Endothelial cell of umbilical vein (primary cell): ENCODE data around the gene APBA2. TPM values are rescaled to one million over a fixed set of nuclear protein-coding genes. Genes with fewer than 3 reads are reported as not detected.

Source experiments
- BruUV-seq: library from RNA; stranded (reverse); fragments of 400-500 nt; replicated peaks from 2 replicates; lab custom pipeline; 2021; lab: Mats Ljungman, UMichigan
- CTCF ChIA-PET: fragments of 300-600, 350-600 bp; sonication (Branson Sonifier 250); formaldehyde crosslinking; loops from one replicate; lab custom pipeline; 2021; ENCODE audit warnings: antibody characterized with exemption, inconsistent platforms; lab: Charles Lee
- POLR2A ChIA-PET: fragments of 300-600, 350-600 bp; sonication (Branson Sonifier 250); formaldehyde crosslinking; loops from one replicate; lab custom pipeline; 2021; ENCODE audit warnings: antibody characterized with exemption, inconsistent platforms; lab: Charles Lee
- DNase-seq: peaks from one replicate; pipeline ENCODE4 v3.0.0-alpha.2; 2011; ENCODE audit warnings: low read depth, low spot score
- FAIRE-seq: peaks from 2 replicates; lab custom pipeline; 2011; peaks lifted over from hg19 to GRCh38; lab: Jason Lieb, UNC
- H2AFZ ChIP-seq: 2 replicates; pipeline ENCODE4 v1.6.0; 2012; ENCODE audit warnings: low read depth, low read length, control low read depth, inconsistent platforms
- H3K27ac ChIP-seq: 2 replicates; pipeline ENCODE4 v1.5.1; 2011; ENCODE audit warnings: low read depth, mild to moderate bottlenecking, control low read depth, low read length, moderate library complexity; ENCODE audit not compliant: insufficient read depth
- H3K27me3 ChIP-seq, 2 experiments: 2 replicates each; pipeline versions ENCODE4 v1.6.0 to v1.6.1; 2011; ENCODE audit warnings: low read length in 2 of 2, mixed read lengths in 1 of 2; ENCODE audit not compliant: control insufficient read depth in 2 of 2, insufficient read depth in 2 of 2
- H3K36me3 ChIP-seq, 2 experiments: 2 replicates in 1 of 2; 3 replicates in 1 of 2; pipeline ENCODE4 v1.5.1; 2011; ENCODE audit warnings: low read length in 2 of 2, mild to moderate bottlenecking in 1 of 2, moderate library complexity in 1 of 2; ENCODE audit not compliant: control insufficient read depth in 2 of 2, insufficient read depth in 2 of 2; ENCODE audit errors: extremely low read depth in 1 of 2
- H3K4me1 ChIP-seq: 3 replicates; pipeline ENCODE4 v1.5.1; 2011; ENCODE audit warnings: mild to moderate bottlenecking, low read length; ENCODE audit not compliant: control insufficient read depth, insufficient read depth; ENCODE audit errors: extremely low read depth
- H3K4me2 ChIP-seq: 2 replicates; pipeline ENCODE4 v1.6.1; 2011; ENCODE audit warnings: low read length, control low read depth, mixed read lengths; ENCODE audit not compliant: insufficient read depth
- H3K4me3 ChIP-seq, 3 experiments: fragments of 200-600 bp in 1 of 3; sonication (generic), shearing (Covaris generic) in 1 of 3; replicated peaks in 1 of 3; 2 replicates each; pipeline ENCODE4 v1.5.1; 2011 to 2016; ENCODE audit warnings: control low read depth in 3 of 3, low read length in 3 of 3, mild to moderate bottlenecking in 2 of 3, inconsistent platforms in 1 of 3, low read depth in 1 of 3, moderate library complexity in 1 of 3; ENCODE audit not compliant: insufficient read depth in 1 of 3
- H3K79me2 ChIP-seq: 2 replicates; pipeline ENCODE4 v1.6.0; 2012; ENCODE audit warnings: low read length, inconsistent platforms; ENCODE audit not compliant: control insufficient read depth, insufficient read depth
- H3K9ac ChIP-seq: replicated peaks from 2 replicates; pipeline ENCODE3; 2011; ENCODE audit warnings: low read length, control low read depth; ENCODE audit not compliant: insufficient read depth; ENCODE audit errors: extremely low read depth
- H3K9me1 ChIP-seq: replicated peaks from 3 replicates; pipeline ENCODE4 v1.6.0; 2011; ENCODE audit warnings: mild to moderate bottlenecking, low read length; ENCODE audit not compliant: control insufficient read depth, insufficient read depth; ENCODE audit errors: extremely low read depth
- H3K9me3 ChIP-seq: replicated peaks from 2 replicates; pipeline ENCODE4 v1.5.1; 2012; ENCODE audit warnings: low read length, inconsistent platforms; ENCODE audit not compliant: control insufficient read depth, insufficient read depth
- H4K20me1 ChIP-seq: replicated peaks from 2 replicates; pipeline ENCODE3; 2011; ENCODE audit warnings: mild to moderate bottlenecking, low read length; ENCODE audit not compliant: control insufficient read depth, insufficient read depth; ENCODE audit errors: extremely low read depth
- EZH2 ChIP-seq: IDR thresholded peaks from 2 replicates; pipeline ENCODE4 v1.6.1; 2012; ENCODE audit warnings: borderline replicate concordance, low read depth, mild to moderate bottlenecking, moderate library complexity, low read length, inconsistent platforms; ENCODE audit not compliant: severe bottlenecking
- FOS ChIP-seq: IDR thresholded peaks from 2 replicates; pipeline ENCODE4 v1.6.1; 2011; ENCODE audit warnings: mild to moderate bottlenecking, low read length, moderate library complexity, borderline replicate concordance; ENCODE audit not compliant: insufficient read depth
- GATA2 ChIP-seq: IDR thresholded peaks from 2 replicates; pipeline ENCODE4 v1.7.0; 2011; ENCODE audit warnings: low read depth, mild to moderate bottlenecking, moderate library complexity, mixed read lengths, low read length; ENCODE audit not compliant: insufficient read length, insufficient read depth
- JUN ChIP-seq: IDR thresholded peaks from 2 replicates; pipeline ENCODE4 v1.6.1; 2011; ENCODE audit warnings: borderline replicate concordance, low read depth; ENCODE audit not compliant: insufficient read length, insufficient read depth
- MYC ChIP-seq: IDR thresholded peaks from one replicate; pipeline ENCODE4 v1.6.1; 2011; ENCODE audit warnings: mild to moderate bottlenecking, low read depth, low read length
- POLR2A ChIP-seq: IDR thresholded peaks from 2 replicates; pipeline ENCODE4 v1.6.1; 2012; ENCODE audit warnings: low read depth, mild to moderate bottlenecking, control low read depth, low read length
- POLR2AphosphoS5 ChIP-seq: IDR thresholded peaks from 2 replicates; pipeline ENCODE4 v1.6.1; 2012; ENCODE audit warnings: low read depth, mild to moderate bottlenecking, control low read depth, low read length, moderate library complexity; ENCODE audit not compliant: insufficient read depth
- dilution Hi-C: fragments of 300-500 bp; cut with MboI; formaldehyde crosslinking; loops from one replicate; pipeline ENCODE4 v1.15.0; 2019; ENCODE audit warnings: low sequenced_read_pairs; ENCODE audit not compliant: extremely low pct_ligation_motif_present
- intact Hi-C: fragments of 100-400 bp; cut with micrococcal nuclease; formaldehyde crosslinking; loops from one replicate; pipeline ENCODE4 v1.10.0; 2022
- polyA plus RNA-seq, 4 experiments: library from polyadenylated mRNA; depleted of rRNA in 3 of 4; stranded (reverse) in 3 of 4; unstranded in 1 of 4; fragments of >200 nt; gene quantifications; 2 replicates each; pipeline versions ENCODE4 v1.2.1 to v1.2.3, GENCODE V29; 2011 to 2012; ENCODE audit warnings: missing spikeins in 1 of 4
- total RNA-seq: library from RNA; stranded (reverse); gene quantifications from 2 replicates; pipeline ENCODE4 v1.2.3, GENCODE V29; 2021
- TF ChIP-seq, protein P1 (sequence below): IDR thresholded peaks from 2 replicates; pipeline ENCODE4 v1.6.1; 2011; ENCODE audit not compliant: insufficient read depth, insufficient read length
- TF ChIP-seq, protein P2 (sequence below), 2 donors: IDR thresholded peaks; 1 replicate in 1 of 2; 2 replicates in 1 of 2; pipeline ENCODE4 v1.5.1; 2011; ENCODE audit warnings: low read length in 2 of 2, mild to moderate bottlenecking in 2 of 2, moderate library complexity in 2 of 2, control low read depth in 1 of 2, inconsistent platforms in 1 of 2, low read depth in 1 of 2; ENCODE audit not compliant: insufficient read depth in 1 of 2; ENCODE audit errors: extremely low read depth in 1 of 2

The APBA2 gene
- total and polyA plus RNA-seq, 2 donors (not counting 3 experiments of a cell fraction or from before 2014, with no cell fraction given): 5.7 to 11.1 TPM

DNA sequence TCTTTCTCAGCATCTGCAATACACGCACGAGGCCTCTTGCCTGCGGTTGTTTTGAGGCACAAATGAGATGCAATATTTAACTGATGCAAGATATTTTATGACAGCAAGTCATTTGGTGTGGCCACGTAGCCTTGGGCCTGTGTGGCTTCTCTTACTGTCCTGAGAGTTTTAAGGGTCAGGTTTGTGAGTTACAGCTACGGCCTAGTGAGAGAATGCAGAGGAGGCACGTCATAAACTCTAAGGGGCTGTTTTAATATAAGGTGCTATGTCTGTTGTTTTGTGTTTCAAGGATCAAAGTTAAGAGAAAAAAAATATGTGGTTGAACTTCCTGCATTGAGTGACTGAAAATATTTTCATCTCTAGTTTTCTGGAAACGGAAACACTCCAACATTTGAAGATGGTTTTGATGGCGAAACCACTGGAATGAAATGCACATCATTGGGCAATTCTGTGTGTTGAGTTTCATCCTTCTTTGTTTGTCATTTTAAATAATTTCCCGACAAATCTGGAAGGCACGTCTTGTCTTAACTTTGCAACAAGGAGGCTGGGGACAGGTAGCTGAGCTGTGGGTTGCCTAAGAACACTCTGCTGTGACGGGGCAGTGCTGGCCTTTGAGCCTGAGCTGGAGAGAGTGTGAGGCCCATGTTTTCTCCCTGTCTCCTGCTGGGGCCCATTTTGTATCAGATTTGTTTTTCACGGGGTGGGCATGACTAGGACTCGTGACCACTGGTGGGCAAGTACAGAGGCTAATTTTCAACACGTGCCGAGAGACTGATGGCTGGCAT is 5.1 kb downstream of the APBA2 start:
- Histone ChIP-seq H4K20me1 (no peaks in the 10 kb centered on the region), H3K4me1 (peaks cover 4% of the 10 kb centered on the region), H3K4me2 (no peak overlapping the region), H3K9me3 (no peaks in the 10 kb centered on the region), H3K79me2 (no peaks in the 10 kb centered on the region), H3K9ac (no peak overlapping the region), H2AFZ (no peak overlapping the region), H3K9me1 (no peaks in the 10 kb centered on the region), H3K27ac (no peak overlapping the region), H3K36me3 (no peaks in the 10 kb centered on the region), H3K4me3 (no peak overlapping the region), H3K27me3 (no peaks in the 10 kb centered on the region)
- TF ChIP-seq, protein P1, sequence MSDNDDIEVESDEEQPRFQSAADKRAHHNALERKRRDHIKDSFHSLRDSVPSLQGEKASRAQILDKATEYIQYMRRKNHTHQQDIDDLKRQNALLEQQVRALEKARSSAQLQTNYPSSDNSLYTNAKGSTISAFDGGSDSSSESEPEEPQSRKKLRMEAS: no peak
- no peak for TF ChIP-seq MYC
- TF ChIP-seq GATA2: no peak
- TF ChIP-seq, protein P2, sequence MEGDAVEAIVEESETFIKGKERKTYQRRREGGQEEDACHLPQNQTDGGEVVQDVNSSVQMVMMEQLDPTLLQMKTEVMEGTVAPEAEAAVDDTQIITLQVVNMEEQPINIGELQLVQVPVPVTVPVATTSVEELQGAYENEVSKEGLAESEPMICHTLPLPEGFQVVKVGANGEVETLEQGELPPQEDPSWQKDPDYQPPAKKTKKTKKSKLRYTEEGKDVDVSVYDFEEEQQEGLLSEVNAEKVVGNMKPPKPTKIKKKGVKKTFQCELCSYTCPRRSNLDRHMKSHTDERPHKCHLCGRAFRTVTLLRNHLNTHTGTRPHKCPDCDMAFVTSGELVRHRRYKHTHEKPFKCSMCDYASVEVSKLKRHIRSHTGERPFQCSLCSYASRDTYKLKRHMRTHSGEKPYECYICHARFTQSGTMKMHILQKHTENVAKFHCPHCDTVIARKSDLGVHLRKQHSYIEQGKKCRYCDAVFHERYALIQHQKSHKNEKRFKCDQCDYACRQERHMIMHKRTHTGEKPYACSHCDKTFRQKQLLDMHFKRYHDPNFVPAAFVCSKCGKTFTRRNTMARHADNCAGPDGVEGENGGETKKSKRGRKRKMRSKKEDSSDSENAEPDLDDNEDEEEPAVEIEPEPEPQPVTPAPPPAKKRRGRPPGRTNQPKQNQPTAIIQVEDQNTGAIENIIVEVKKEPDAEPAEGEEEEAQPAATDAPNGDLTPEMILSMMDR (IDR thresholded peaks at IDR 0.05; ENCODE audit: extremely low read depth in 1 of 2, insufficient read depth in 1 of 2, low read depth in 1 of 2, low read length in 2 of 2): no peak
- no peak for TF ChIP-seq POLR2A
- TF ChIP-seq FOS: no peak
- no peak for TF ChIP-seq EZH2
- no peak for TF ChIP-seq JUN
- no peak for TF ChIP-seq POLR2AphosphoS5
- DNase-seq: no peak
- ChIA-PET CTCF (interaction anchor here (1.1 kb wide), 1 partner anchor 211 kb away, joined by 3 read pairs; no protein-coding TSS in a partner anchor), POLR2A (no interaction called here)
- dilution Hi-C loops (no loop called here), intact Hi-C loops (no loop called here)
- BruUV-seq: no TSS peak
- no peak for FAIRE-seq
